Urothelium cell line (cell line): ENCODE measurements around the gene ZNF169.
"Not testable (repeated sequence)": the region's sequence is repeated elsewhere in the genome, so short reads cannot be mapped to it uniquely, and the experiment has no call there.

Experiments
- DNase-seq: peaks from one replicate; pipeline ENCODE4 v3.0.0; 2011; ENCODE audit warnings: low spot score, mixed read lengths
- FAIRE-seq: peaks from 2 replicates; lab custom pipeline; 2011; peaks lifted over from hg19 to GRCh38; lab: Jason Lieb, UNC

The ZNF169 gene

GRCh38 chr9:94259077-94259862, at the start of gene ZNF169:
Gene ZNF169, plus strand, starts transcription at chr9:94259298. Its CDS starts 19,515 bp downstream, at chr9:94278813.
- peak; percentile 83 for FAIRE-seq

GRCh38 chr9:94210616-94211603, 48.2 kb upstream of the ZNF169 start:
- FAIRE-seq, result no peak
- DNase-seq, result no peak

More at GRCh38 chr9:94259077-94259862, at the start of gene ZNF169:
- DNase-seq, result peak; percentile 96

- FAIRE-seq (no peak), DNase-seq (peak; percentile 10)
Measured at GRCh38 chr9:94212091-94212490, 47.0 kb upstream of the ZNF169 start.

- DNase-seq (no peak), FAIRE-seq (no peak)
Measured at GRCh38 chr9:94212531-94212930, 46.6 kb upstream of the ZNF169 start.

GRCh38 chr9:94213511-94214124, 45.5 kb upstream of the ZNF169 start:
- DNase-seq (peak; percentile 81), FAIRE-seq (no peak)

GRCh38 chr9:94222870-94223269, 36.2 kb upstream of the ZNF169 start:
- DNase-seq, result no peak
- no peak for FAIRE-seq

- FAIRE-seq, DNase-seq: not testable (repeated sequence)
Measured at GRCh38 chr9:94225413-94225812, 33.7 kb upstream of the ZNF169 start.

- DNase-seq, result no peak
- FAIRE-seq, result no peak
Measured at GRCh38 chr9:94228616-94229015, 30.5 kb upstream of the ZNF169 start.

GRCh38 chr9:94232428-94232827, 26.7 kb upstream of the ZNF169 start:
- DNase-seq (no peak), FAIRE-seq (no peak)

- DNase-seq, FAIRE-seq: not testable (repeated sequence)
Measured at GRCh38 chr9:94241098-94241497, 18.0 kb upstream of the ZNF169 start.

- FAIRE-seq (no peak), DNase-seq (no peak)
Measured at GRCh38 chr9:94245651-94246050, 13.4 kb upstream of the ZNF169 start.

GRCh38 chr9:94250456-94250855, 8.6 kb upstream of the ZNF169 start:
- no peak for FAIRE-seq
- no peak for DNase-seq

GRCh38 chr9:94256007-94256406, 3.1 kb upstream of the ZNF169 start:
- DNase-seq, result no peak
- FAIRE-seq, result no peak

- not testable (repeated sequence) for FAIRE-seq, DNase-seq
Measured at GRCh38 chr9:94265626-94266402, 6.7 kb downstream of the ZNF169 start.

- no peak for FAIRE-seq
- no peak for DNase-seq
Measured at GRCh38 chr9:94269264-94269663, 10.2 kb downstream of the ZNF169 start.

GRCh38 chr9:94270009-94270408, 10.9 kb downstream of the ZNF169 start:
- FAIRE-seq, result no peak
- no peak for DNase-seq

GRCh38 chr9:94277029-94277428, 17.9 kb downstream of the ZNF169 start:
- not testable (repeated sequence) for DNase-seq, FAIRE-seq

- FAIRE-seq (no peak), DNase-seq (no peak)
Measured at GRCh38 chr9:94277885-94278536, 18.9 kb downstream of the ZNF169 start.

- DNase-seq (no peak), FAIRE-seq (no peak)
Measured at GRCh38 chr9:94280409-94280989, 21.4 kb downstream of the ZNF169 start.
